SK-N-SH (cell line): Measurements from ENCODE around the gene SPECC1L. TPM values are rescaled to one million over a fixed set of nuclear protein-coding genes. Genes with fewer than 3 reads are reported as not detected.

Experiments
- CTCF ChIA-PET: fragments of 300-600, 350-600 bp; formaldehyde crosslinking; extraction: SDS; loops from one replicate; lab custom pipeline; 2021; lab: Yijun Ruan, JAX
- POLR2A ChIA-PET: fragments of 350-600 bp; sonication (Branson Sonifier 250); formaldehyde crosslinking; extraction: SDS; loops from one replicate; lab custom pipeline; 2020; ENCODE audit warnings: antibody characterized with exemption, inconsistent platforms; lab: Yijun Ruan, JAX
- DNase-seq: peaks from one replicate; pipeline ENCODE4 v3.0.0; 2012
- H2AFZ ChIP-seq: fragments of 200-600 bp; sonication (generic); 2 replicates; pipeline ENCODE4 v1.8.1; 2016; ENCODE audit warnings: antibody characterized with exemption, mild to moderate bottlenecking, low read depth
- H3F3A ChIP-seq: fragments of 200-600 bp; sonication (generic); replicated peaks from 2 replicates; pipeline ENCODE3; 2016; ENCODE audit warnings: antibody characterized with exemption, mild to moderate bottlenecking; ENCODE audit not compliant: insufficient read depth
- H3K27ac ChIP-seq, 2 experiments: fragments of 200-500 bp in 1 of 2; fragments of 200-600 bp in 1 of 2; sonication (Bioruptor generic) in 1 of 2; sonication (generic), shearing (Covaris generic) in 1 of 2; 2 replicates each; pipeline versions ENCODE4 v1.5.1 to v1.6.1; 2014 to 2016; ENCODE audit warnings: low read depth in 2 of 2, inconsistent platforms in 1 of 2, low read length in 1 of 2, mild to moderate bottlenecking in 1 of 2, mixed read lengths in 1 of 2
- H3K27me3 ChIP-seq: fragments of 200-600 bp; sonication (generic), shearing (Covaris generic); 2 replicates; pipeline ENCODE4 v1.6.1; 2016; ENCODE audit warnings: mixed run types; ENCODE audit not compliant: insufficient read depth
- H3K36me3 ChIP-seq, 2 experiments: fragments of 200-500 bp in 1 of 2; fragments of 200-600 bp in 1 of 2; sonication (Bioruptor generic) in 1 of 2; sonication (generic) in 1 of 2; replicated peaks in 1 of 2; 2 replicates each; pipeline versions ENCODE3 to v1.5.1; 2014 to 2016; ENCODE audit warnings: low read length in 1 of 2, mild to moderate bottlenecking in 1 of 2; ENCODE audit not compliant: insufficient read depth in 2 of 2, control insufficient read depth in 1 of 2
- H3K4me1 ChIP-seq, 2 experiments: fragments of 200-500 bp in 1 of 2; fragments of 200-600 bp in 1 of 2; sonication (Bioruptor generic) in 1 of 2; sonication (generic), shearing (Covaris generic) in 1 of 2; 2 replicates each; pipeline versions ENCODE4 v1.5.1 to v1.6.1; 2014 to 2016; ENCODE audit warnings: low read depth in 1 of 2, low read length in 1 of 2, mixed run types in 1 of 2; ENCODE audit not compliant: insufficient read depth in 2 of 2, control insufficient read depth in 1 of 2
- H3K4me2 ChIP-seq: fragments of 200-600 bp; sonication (generic), shearing (Covaris generic); 2 replicates; pipeline ENCODE4 v1.6.1; 2017; ENCODE audit warnings: mixed run types
- H3K4me3 ChIP-seq, 2 experiments: fragments of 200-500 bp in 1 of 2; fragments of 200-600 bp in 1 of 2; sonication (Bioruptor generic) in 1 of 2; sonication (generic), shearing (Covaris generic) in 1 of 2; 2 replicates each; pipeline versions ENCODE4 v1.5.1 to v1.8.1; 2014 to 2016; ENCODE audit warnings: low read depth in 2 of 2, inconsistent platforms in 1 of 2, low read length in 1 of 2, mild to moderate bottlenecking in 1 of 2, mixed read lengths in 1 of 2, moderate library complexity in 1 of 2
- H3K79me2 ChIP-seq: fragments of 200-600 bp; sonication (generic); 2 replicates; pipeline ENCODE4 v1.8.1; 2017; ENCODE audit warnings: mild to moderate bottlenecking; ENCODE audit not compliant: insufficient read depth
- H3K9ac ChIP-seq: fragments of 200-600 bp; sonication (generic); 2 replicates; pipeline ENCODE4 v1.6.1; 2017; ENCODE audit warnings: mixed run types
- H3K9me2 ChIP-seq: fragments of 200-600 bp; sonication (generic); 2 replicates; pipeline ENCODE4 v1.6.1; 2017; ENCODE audit warnings: mixed run types
- H3K9me3 ChIP-seq: fragments of 200-600 bp; sonication (generic); 2 replicates; pipeline ENCODE4 v1.6.1; 2017; ENCODE audit warnings: mixed run types, mild to moderate bottlenecking, moderate library complexity
- H4K20me1 ChIP-seq: fragments of 200-600 bp; sonication (generic); 2 replicates; pipeline ENCODE4 v1.6.1; 2017; ENCODE audit warnings: mild to moderate bottlenecking, mixed run types; ENCODE audit not compliant: insufficient read depth
- EZH2phosphoT487 ChIP-seq: fragments of 200-600 bp; sonication (generic); IDR thresholded peaks from 2 replicates; pipeline ENCODE4 v1.6.1; 2017; ENCODE audit warnings: low read depth, mixed run types, mild to moderate bottlenecking, antibody characterized with exemption, moderate library complexity, borderline replicate concordance
- FOXJ3 ChIP-seq: sonication (generic); formaldehyde crosslinking; IDR thresholded peaks from 2 replicates; pipeline ENCODE4 v1.5.1; 2020; ENCODE audit warnings: mild to moderate bottlenecking, missing genetic modification reagents
- MEF2A ChIP-seq: IDR thresholded peaks from 2 replicates; pipeline ENCODE4 v1.4.0; 2012; ENCODE audit warnings: low read depth, borderline replicate concordance
- MXI1 ChIP-seq: IDR thresholded peaks from 2 replicates; pipeline ENCODE4 v1.6.1; 2012; ENCODE audit warnings: mild to moderate bottlenecking, low read depth, low read length, improper control_type of control experiment
- PBX3 ChIP-seq: IDR thresholded peaks from 2 replicates; pipeline ENCODE4; 2012
- RAD21 ChIP-seq: IDR thresholded peaks from 2 replicates; pipeline ENCODE4 v1.6.1; 2012; ENCODE audit warnings: mild to moderate bottlenecking, low read length
- RCOR1 ChIP-seq: fragments of 150-350 bp; IDR thresholded peaks from 2 replicates; pipeline ENCODE4 v1.6.1; 2017; ENCODE audit warnings: antibody characterized with exemption, low read length
- SIN3A ChIP-seq: IDR thresholded peaks from 2 replicates; pipeline ENCODE4 v1.6.1; 2012; ENCODE audit warnings: low read depth, mild to moderate bottlenecking, low read length, moderate library complexity, borderline replicate concordance
- YY1 ChIP-seq: IDR thresholded peaks from 2 replicates; pipeline ENCODE4 v1.4.0; 2012; ENCODE audit warnings: low read depth, mild to moderate bottlenecking
- WGBS: methylation state at CpG from one replicate; pipeline ENCODE4 v1.1.6; 2017; ENCODE audit warnings: low lambda C conversion rate; 5-methylcytosine and 5-hydroxymethylcytosine counted together
- polyA plus RNA-seq, 3 experiments: library from polyadenylated mRNA; depleted of rRNA; stranded (reverse); fragments of >200 nt; gene quantifications; 2 replicates each; pipeline ENCODE4 v1.2.3, GENCODE V29; 2012
- TF ChIP-seq, protein P1 (sequence below): fragments of 150-350 bp; IDR thresholded peaks from 2 replicates; pipeline ENCODE4 v1.6.1; 2017; ENCODE audit warnings: antibody characterized with exemption, low read length, low read depth, borderline replicate concordance

SPECC1L gene
- polyA plus RNA-seq, 1 of the 3 experiments (the other 2 are of a cell fraction) = 22.9 TPM

DNA sequence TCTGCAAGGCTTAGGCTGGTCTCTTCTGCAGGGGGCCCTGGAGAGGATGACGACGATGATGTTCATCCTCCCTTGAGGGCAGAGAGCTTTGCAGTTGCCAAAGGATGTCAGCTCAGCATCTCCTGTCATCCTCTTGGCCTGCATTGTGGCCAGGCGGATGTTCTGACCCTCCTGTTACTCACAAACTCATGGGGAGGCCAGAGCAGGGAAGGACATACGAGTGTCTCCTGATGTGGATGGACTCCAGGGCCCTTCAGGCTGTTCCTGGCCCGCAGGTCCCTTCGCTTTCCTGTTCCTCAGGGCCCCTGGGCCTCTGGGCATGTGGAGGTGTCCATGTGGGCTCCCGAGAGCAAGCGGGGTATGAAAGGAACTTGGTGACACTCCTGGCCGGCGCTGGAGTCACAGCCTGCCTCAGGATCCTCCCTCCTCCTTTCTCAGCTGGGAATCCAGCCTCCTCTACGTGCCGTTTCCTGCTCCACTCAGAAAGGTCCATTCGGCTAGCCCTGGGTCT is 165.3 kb downstream of the SPECC1L start (continued):
- TF ChIP-seq, protein P1, sequence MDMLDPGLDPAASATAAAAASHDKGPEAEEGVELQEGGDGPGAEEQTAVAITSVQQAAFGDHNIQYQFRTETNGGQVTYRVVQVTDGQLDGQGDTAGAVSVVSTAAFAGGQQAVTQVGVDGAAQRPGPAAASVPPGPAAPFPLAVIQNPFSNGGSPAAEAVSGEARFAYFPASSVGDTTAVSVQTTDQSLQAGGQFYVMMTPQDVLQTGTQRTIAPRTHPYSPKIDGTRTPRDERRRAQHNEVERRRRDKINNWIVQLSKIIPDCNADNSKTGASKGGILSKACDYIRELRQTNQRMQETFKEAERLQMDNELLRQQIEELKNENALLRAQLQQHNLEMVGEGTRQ = no peak

GRCh38 chr22:24436553-24436952 is 165.9 kb downstream of the SPECC1L start:
- H3K27me3 ChIP-seq = no peaks in the 10 kb centered on the region
- H3K79me2 ChIP-seq = no peaks in the 10 kb centered on the region
- H3K9me3 ChIP-seq = no peaks in the 10 kb centered on the region
- ChIA-PET POLR2A (no interaction called here), CTCF (interaction anchor here (1.3 to 5.0 kb wide), 2 partner anchors 13 to 66 kb away, joined by 3 to 29 read pairs; no protein-coding TSS in a partner anchor)
- H3K4me3 ChIP-seq = no peak overlapping the region
- no peak overlapping the region for H2AFZ ChIP-seq
- 80% methylated on average over 1 of the region's 3 CpGs for whole genome bisulfite sequencing
- no peaks in the 10 kb centered on the region for H3F3A ChIP-seq
- H3K4me2 ChIP-seq = no peak overlapping the region
- H3K9me2 ChIP-seq = no peaks in the 10 kb centered on the region
- H3K27ac ChIP-seq = peak overlapping the region in 1 of 2 experiments; percentile 41; a peak in 1 of 4 replicates
- H3K4me1 ChIP-seq = peaks cover 15 to 92% of the 10 kb centered on the region in 2 experiments; a peak in 3 of 4 replicates
- TF ChIP-seq RAD21 (no peak), SIN3A (no peak)
- H4K20me1 ChIP-seq = no peaks in the 10 kb centered on the region
- peak; percentile 8 for DNase-seq
- peaks cover 0 to 2% of the 10 kb centered on the region in 2 experiments for H3K36me3 ChIP-seq
- no peak overlapping the region for H3K9ac ChIP-seq

DNA sequence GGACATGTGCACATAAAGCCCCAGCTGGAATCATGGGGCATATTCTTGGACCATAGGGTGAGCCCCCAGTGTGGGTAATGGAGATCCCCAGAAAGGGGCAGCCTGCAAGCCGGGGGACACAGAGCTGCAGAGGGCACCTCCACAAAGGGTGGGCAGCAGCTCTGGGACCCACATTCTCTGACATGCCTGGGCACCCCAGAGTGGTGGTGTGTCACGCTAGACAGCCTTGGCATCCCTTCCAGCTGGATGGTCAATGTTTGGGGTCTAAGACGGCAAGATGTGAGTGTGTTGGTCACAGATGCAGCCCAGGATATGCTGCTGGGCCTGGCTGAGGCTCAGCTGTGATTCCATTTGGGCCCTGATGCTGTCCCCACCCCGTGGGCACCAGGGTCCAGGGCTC is 166.5 kb downstream of the SPECC1L start:
- Histone ChIP-seq H3K9me2 (no peaks in the 10 kb centered on the region), H3K79me2 (no peaks in the 10 kb centered on the region), H3F3A (no peaks in the 10 kb centered on the region), H3K27ac (peak overlapping the region in 1 of 2 experiments; percentile 1; a peak in 1 of 4 replicates), H2AFZ (no peak overlapping the region), H3K27me3 (no peaks in the 10 kb centered on the region), H3K9me3 (no peaks in the 10 kb centered on the region), H4K20me1 (no peaks in the 10 kb centered on the region), H3K36me3 (peaks cover 0 to 2% of the 10 kb centered on the region in 2 experiments), H3K4me3 (no peak overlapping the region), H3K9ac (no peak overlapping the region), H3K4me1 (peaks cover 14 to 92% of the 10 kb centered on the region in 2 experiments; a peak in 3 of 4 replicates), H3K4me2 (no peak overlapping the region)
- ChIA-PET CTCF (interaction anchor here (1.3 to 5.0 kb wide), 4 partner anchors 7 to 113 kb away, joined by 3 to 29 read pairs (median 6); no protein-coding TSS in a partner anchor), POLR2A (no interaction called here)
- DNase-seq = peak; percentile 17
- 97% methylated on average over 3 of the region's 4 CpGs for WGBS
- TF ChIP-seq FOXJ3 (CRISPR knock-in tag) (no peak), RCOR1 (no peak), EZH2phosphoT487 (no peak), MEF2A (no peak), YY1 (no peak), PBX3 (no peak), MXI1 (no peak)
